ENCODE results near the gene ACOXL.

Gene ACOXL

GRCh38 chr2:110718990-110719389, 13.4 kb upstream of the ACOXL start:
- no peak for DNase-seq (ENCODE audit: low spot score)

GRCh38 chr2:110720547-110720946, 11.8 kb upstream of the ACOXL start:
- no peak for DNase-seq (ENCODE audit: low spot score)

- DNase-seq (ENCODE audit: low spot score): no peak
Observed at GRCh38 chr2:110724820-110725219, 7.6 kb upstream of the ACOXL start.

GRCh38 chr2:110725370-110725769, 7.0 kb upstream of the ACOXL start:
- no peak for DNase-seq (ENCODE audit: low spot score)

GRCh38 chr2:110725859-110726258, 6.5 kb upstream of the ACOXL start:
- DNase-seq (ENCODE audit: low spot score): no peak

- DNase-seq (ENCODE audit: low spot score): no peak
Observed at GRCh38 chr2:110726285-110726684, 6.1 kb upstream of the ACOXL start.

- DNase-seq (ENCODE audit: low spot score): peak; percentile 6
Observed at GRCh38 chr2:110727923-110728322, 4.5 kb upstream of the ACOXL start.

- no peak for DNase-seq (ENCODE audit: low spot score)
Observed at GRCh38 chr2:110729106-110729505, 3.3 kb upstream of the ACOXL start.

- DNase-seq (ENCODE audit: low spot score): no peak
Observed at GRCh38 chr2:110731064-110731463, 1.3 kb upstream of the ACOXL start.

GRCh38 chr2:110735366-110735765, 3.0 kb downstream of the ACOXL start:
- DNase-seq (ENCODE audit: low spot score): no peak

GRCh38 chr2:110737783-110738182, 5.4 kb downstream of the ACOXL start:
- DNase-seq (ENCODE audit: low spot score): no peak

- no peak for DNase-seq (ENCODE audit: low spot score)
Observed at GRCh38 chr2:110740747-110741349, 8.5 kb downstream of the ACOXL start.

GRCh38 chr2:110741491-110741980, 9.2 kb downstream of the ACOXL start:
- DNase-seq (ENCODE audit: low spot score): peak; percentile 32

GRCh38 chr2:110742412-110742811, 10.0 kb downstream of the ACOXL start:
- DNase-seq (ENCODE audit: low spot score): no peak

- DNase-seq (ENCODE audit: low spot score): no peak
Observed at GRCh38 chr2:110743600-110743999, 11.2 kb downstream of the ACOXL start.

GRCh38 chr2:110744429-110744828, 12.1 kb downstream of the ACOXL start:
- peak; percentile 32 for DNase-seq (ENCODE audit: low spot score)

GRCh38 chr2:110745048-110745447, 12.7 kb downstream of the ACOXL start:
- DNase-seq (ENCODE audit: low spot score): no peak

- DNase-seq (ENCODE audit: low spot score): no peak
Observed at GRCh38 chr2:110746586-110747521, 14.5 kb downstream of the ACOXL start.

- DNase-seq (ENCODE audit: low spot score): no peak
Observed at GRCh38 chr2:110747522-110748488, 15.4 kb downstream of the ACOXL start.

- peak; percentile 46 for DNase-seq (ENCODE audit: low spot score)
Observed at GRCh38 chr2:110748489-110748867, 16.1 kb downstream of the ACOXL start.

GRCh38 chr2:110751642-110752041, 19.3 kb downstream of the ACOXL start:
- no peak for DNase-seq (ENCODE audit: low spot score)

GRCh38 chr2:110752871-110753270, 20.5 kb downstream of the ACOXL start:
- no peak for DNase-seq (ENCODE audit: low spot score)
